ENCODE data around the gene TEX48.

The TEX48 gene

GRCh38 chr9:114681594-114682332, at the start of gene TEX48:
TEX48 (minus strand) TSS chr9:114682192; CDS start chr9:114671723, 10,469 bp downstream.
- in situ Hi-C loops (cut with MboI; ENCODE audit: low sequenced_read_pairs), result loop anchor here (25.0 kb wide), 1 partner anchor 331 kb away; no protein-coding TSS in a partner anchor

- in situ Hi-C loops (cut with MboI; ENCODE audit: low sequenced_read_pairs), result no loop called here
These were observed 49.7 kb upstream of the TEX48 start for GRCh38 chr9:114731701-114732100.

GRCh38 chr9:114729706-114730105, 47.7 kb upstream of the TEX48 start:
- in situ Hi-C loops (cut with MboI; ENCODE audit: low sequenced_read_pairs), result no loop called here

GRCh38 chr9:114725930-114726329, 43.9 kb upstream of the TEX48 start:
- in situ Hi-C loops (cut with MboI; ENCODE audit: low sequenced_read_pairs), result no loop called here

- in situ Hi-C loops (cut with MboI; ENCODE audit: low sequenced_read_pairs), result no loop called here
These were observed 42.8 kb upstream of the TEX48 start for GRCh38 chr9:114724744-114725143.

- in situ Hi-C loops (cut with MboI; ENCODE audit: low sequenced_read_pairs), result no loop called here
These were observed 41.9 kb upstream of the TEX48 start for GRCh38 chr9:114723931-114724330.

GRCh38 chr9:114722937-114723620, 41.1 kb upstream of the TEX48 start:
- in situ Hi-C loops (cut with MboI; ENCODE audit: low sequenced_read_pairs), result no loop called here

- in situ Hi-C loops (cut with MboI; ENCODE audit: low sequenced_read_pairs), result no loop called here
These were observed 40.2 kb upstream of the TEX48 start for GRCh38 chr9:114722081-114722621.

- in situ Hi-C loops (cut with MboI; ENCODE audit: low sequenced_read_pairs), result no loop called here
These were observed 39.6 kb upstream of the TEX48 start for GRCh38 chr9:114721491-114722079.

- in situ Hi-C loops (cut with MboI; ENCODE audit: low sequenced_read_pairs), result no loop called here
These were observed 38.2 kb upstream of the TEX48 start for GRCh38 chr9:114720086-114720676.

GRCh38 chr9:114719290-114719689, 37.3 kb upstream of the TEX48 start:
- in situ Hi-C loops (cut with MboI; ENCODE audit: low sequenced_read_pairs), result no loop called here

- in situ Hi-C loops (cut with MboI; ENCODE audit: low sequenced_read_pairs), result no loop called here
These were observed 36.8 kb upstream of the TEX48 start for GRCh38 chr9:114718801-114719221.

GRCh38 chr9:114717908-114718486, 36.0 kb upstream of the TEX48 start:
- in situ Hi-C loops (cut with MboI; ENCODE audit: low sequenced_read_pairs), result no loop called here

GRCh38 chr9:114709636-114710035, 27.6 kb upstream of the TEX48 start:
- in situ Hi-C loops (cut with MboI; ENCODE audit: low sequenced_read_pairs), result no loop called here

- in situ Hi-C loops (cut with MboI; ENCODE audit: low sequenced_read_pairs), result no loop called here
These were observed 24.7 kb upstream of the TEX48 start for GRCh38 chr9:114706711-114707110.

- in situ Hi-C loops (cut with MboI; ENCODE audit: low sequenced_read_pairs), result no loop called here
These were observed 20.0 kb upstream of the TEX48 start for GRCh38 chr9:114701988-114702387.

- in situ Hi-C loops (cut with MboI; ENCODE audit: low sequenced_read_pairs), result loop anchor here (25.0 kb wide), 1 partner anchor 314 kb away; no protein-coding TSS in a partner anchor
These were observed 16.0 kb upstream of the TEX48 start for GRCh38 chr9:114697951-114698351.

GRCh38 chr9:114696814-114697544, 15.0 kb upstream of the TEX48 start:
- in situ Hi-C loops (cut with MboI; ENCODE audit: low sequenced_read_pairs), result loop anchor here (25.0 kb wide), 1 partner anchor 315 kb away; no protein-coding TSS in a partner anchor

- in situ Hi-C loops (cut with MboI; ENCODE audit: low sequenced_read_pairs), result loop anchor here (25.0 kb wide), 1 partner anchor 316 kb away; no protein-coding TSS in a partner anchor
These were observed 14.0 kb upstream of the TEX48 start for GRCh38 chr9:114695948-114696347.

- in situ Hi-C loops (cut with MboI; ENCODE audit: low sequenced_read_pairs), result loop anchor here (25.0 kb wide), 1 partner anchor 318 kb away; no protein-coding TSS in a partner anchor
These were observed 12.8 kb upstream of the TEX48 start for GRCh38 chr9:114694719-114695269.
